GM23338 (cell line): ENCODE data around the gene DTNB.

ENCODE experiments used
- CREB1 ChIP-seq: fragments of 250-450 bp; sonication (Bioruptor Pico); IDR thresholded peaks from 2 replicates; pipeline ENCODE4 v1.5.0; 2020; ENCODE audit warnings: low read depth, mild to moderate bottlenecking, moderate library complexity
- CTCF ChIP-seq, 2 experiments: fragments of 200-600 bp in 1 of 2; sonication (generic) in 1 of 2; conservative IDR thresholded peaks; 2 replicates each; pipeline versions ENCODE4 v1.5.1 to v1.6.1; 2016 to 2017; ENCODE audit warnings: antibody characterized with exemption in 2 of 2, low read depth in 2 of 2, mild to moderate bottlenecking in 2 of 2, moderate library complexity in 1 of 2
- EZH2phosphoT487 ChIP-seq: fragments of 200-600 bp; sonication (generic); IDR thresholded peaks from one replicate; pipeline ENCODE4 v1.8.1; 2018; ENCODE audit warnings: antibody characterized with exemption; ENCODE audit not compliant: unreplicated experiment
- POLR2AphosphoS5 ChIP-seq: IDR thresholded peaks from 2 replicates; pipeline ENCODE4 v1.6.1; 2016; ENCODE audit warnings: antibody characterized with exemption, low read depth
- REST ChIP-seq: IDR thresholded peaks from one replicate; pipeline ENCODE4 v1.6.1; 2018; ENCODE audit warnings: antibody characterized with exemption; ENCODE audit not compliant: unreplicated experiment

- TF ChIP-seq POLR2AphosphoS5 = no peak
- no peak for TF ChIP-seq EZH2phosphoT487
- TF ChIP-seq REST = no peak
- TF ChIP-seq CTCF (conservative IDR thresholded peaks at IDR 0.05; ENCODE audit: low read depth in 2 of 2) = no peak
- TF ChIP-seq CREB1 (CRISPR knock-in tag) = no peak
Observed at GRCh38 chr2:25615920-25616319, 57.5 kb downstream of the DTNB start.
